Activated CD8-positive, alpha-beta memory T cell treated with anti-CD3 and anti-CD28 coated beads, Interleukin-2, amount 10 ng/mL, durations not matched to agents 7 days and 5 days (primary cell): ENCODE data around the gene ATP5F1C. TPM values are rescaled to one million over a fixed set of nuclear protein-coding genes. Genes with fewer than 3 reads are reported as not detected.

Experiments used
- ATAC-seq: fragments of 150-1000 bp; cut with Tn5 transposase; one replicate; pipeline ENCODE4 v1.10.0; 2021; ENCODE audit warnings: moderate library complexity
- CTCF ChIA-PET: fragments of 350-600 bp; sonication (Branson Sonifier 250); formaldehyde crosslinking; loops from one replicate; lab custom pipeline; 2021; ENCODE audit warnings: antibody characterized with exemption; lab: Charles Lee
- DNase-seq: peaks from one replicate; pipeline ENCODE4 v3.0.0-alpha.2; 2020
- H3K27ac Mint-ChIP-seq: one replicate; pipeline ENCODE4 v1.8.0; 2021; ENCODE audit warnings: mild to moderate bottlenecking, mixed read lengths
- H3K27me3 Mint-ChIP-seq: one replicate; pipeline ENCODE4 v1.8.0; 2021; ENCODE audit warnings: mixed read lengths
- H3K36me3 Mint-ChIP-seq: one replicate; pipeline ENCODE4 v1.8.0; 2021; ENCODE audit warnings: mild to moderate bottlenecking, mixed read lengths
- H3K4me1 Mint-ChIP-seq: one replicate; pipeline ENCODE4 v1.8.0; 2021; ENCODE audit warnings: mixed read lengths
- H3K4me3 Mint-ChIP-seq: one replicate; pipeline ENCODE4 v1.8.0; 2021; ENCODE audit warnings: mild to moderate bottlenecking, moderate library complexity, mixed read lengths
- H3K9me3 Mint-ChIP-seq: one replicate; pipeline ENCODE4 v1.8.0; 2022; ENCODE audit warnings: low read depth, mixed read lengths
- total RNA-seq, 2 experiments: library from RNA; stranded (reverse); gene quantifications; one replicate each; pipeline ENCODE4 v1.2.3, GENCODE V29; 2021

Gene ATP5F1C
- total RNA-seq, 2 experiments from 2014 or later, result 285 to 287 TPM

- H3K4me1 Mint-ChIP-seq, result peaks cover 7% of the 10 kb centered on the region
- H3K27ac Mint-ChIP-seq, result no peak overlapping the region
- H3K27me3 Mint-ChIP-seq, result no peaks in the 10 kb centered on the region
- H3K9me3 Mint-ChIP-seq, result no peaks in the 10 kb centered on the region
- ATAC-seq (no peak), DNase-seq (no peak)
- CTCF ChIA-PET, result no interaction called here
- peaks cover 24% of the 10 kb centered on the region for H3K36me3 Mint-ChIP-seq
- no peak overlapping the region for H3K4me3 Mint-ChIP-seq
Observed at GRCh38 chr10:7829289-7829834, 41.4 kb downstream of the ATP5F1C start.

DNA sequence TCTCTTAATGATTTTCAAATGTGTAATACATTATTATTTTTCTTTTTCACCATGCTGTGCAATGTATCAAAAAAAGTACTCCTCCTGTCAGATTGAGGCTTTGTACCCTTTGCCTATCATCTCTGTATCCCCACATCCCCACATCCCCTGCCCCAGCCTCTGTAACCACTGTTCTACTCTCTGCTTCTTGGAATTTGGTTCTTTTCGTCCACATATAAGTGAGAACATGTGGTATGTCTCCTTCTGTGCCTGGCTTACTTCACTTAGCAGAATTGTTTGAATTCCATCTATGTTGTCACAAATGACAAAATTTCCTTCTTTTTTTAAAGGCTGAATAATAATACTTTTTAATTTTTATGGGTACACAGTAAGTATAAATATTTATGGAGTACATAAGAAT, 44.1 kb downstream of the ATP5F1C start:
- ATAC-seq, result no peak
- CTCF ChIA-PET, result interaction anchor here (1.0 kb wide), 1 partner anchor 9 kb away, joined by 3 read pairs; no protein-coding TSS in a partner anchor
- H3K27ac Mint-ChIP-seq, result no peak overlapping the region

DNA sequence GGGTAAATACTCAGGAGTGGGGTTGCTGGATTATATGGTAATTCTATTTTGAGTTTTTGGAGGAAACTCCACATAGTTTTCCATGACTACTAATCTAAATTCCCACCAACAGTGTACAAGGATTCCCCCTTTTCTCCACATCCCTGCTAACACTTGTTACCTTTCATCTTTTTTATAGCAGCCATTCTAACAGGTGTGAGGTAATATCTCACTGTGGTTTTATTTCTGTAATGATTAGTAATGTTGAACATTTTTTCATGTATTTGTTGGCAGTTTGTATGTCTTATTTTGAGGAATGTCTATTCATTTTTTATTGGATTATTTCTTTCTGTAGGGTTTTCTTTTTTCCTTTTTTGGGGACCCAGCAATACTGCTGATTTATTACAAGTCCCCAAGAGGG, 45.2 kb downstream of the ATP5F1C start:
- DNase-seq (no peak), ATAC-seq (no peak)
- peaks cover 7% of the 10 kb centered on the region for H3K4me1 Mint-ChIP-seq

More for the DNA sequence above, 44.1 kb downstream of the ATP5F1C start:
- Mint-ChIP-seq H3K4me3 (no peak overlapping the region), H3K36me3 (peaks cover 27% of the 10 kb centered on the region), H3K9me3 (no peaks in the 10 kb centered on the region), H3K4me1 (peaks cover 7% of the 10 kb centered on the region), H3K27me3 (no peaks in the 10 kb centered on the region)
- DNase-seq, result no peak

GRCh38 chr10:7834262-7834661, 46.3 kb downstream of the ATP5F1C start:
- peaks cover 29% of the 10 kb centered on the region for H3K36me3 Mint-ChIP-seq
- peaks cover 7% of the 10 kb centered on the region for H3K4me1 Mint-ChIP-seq

More for the DNA sequence above, 45.2 kb downstream of the ATP5F1C start:
- no peak overlapping the region for H3K4me3 Mint-ChIP-seq
- H3K9me3 Mint-ChIP-seq, result no peaks in the 10 kb centered on the region
- no peak overlapping the region for H3K27ac Mint-ChIP-seq
- CTCF ChIA-PET, result interaction anchor here (1.0 kb wide), 1 partner anchor 8 kb away, joined by 3 read pairs; no protein-coding TSS in a partner anchor
- peaks cover 27% of the 10 kb centered on the region for H3K36me3 Mint-ChIP-seq
- H3K27me3 Mint-ChIP-seq, result no peaks in the 10 kb centered on the region

DNA sequence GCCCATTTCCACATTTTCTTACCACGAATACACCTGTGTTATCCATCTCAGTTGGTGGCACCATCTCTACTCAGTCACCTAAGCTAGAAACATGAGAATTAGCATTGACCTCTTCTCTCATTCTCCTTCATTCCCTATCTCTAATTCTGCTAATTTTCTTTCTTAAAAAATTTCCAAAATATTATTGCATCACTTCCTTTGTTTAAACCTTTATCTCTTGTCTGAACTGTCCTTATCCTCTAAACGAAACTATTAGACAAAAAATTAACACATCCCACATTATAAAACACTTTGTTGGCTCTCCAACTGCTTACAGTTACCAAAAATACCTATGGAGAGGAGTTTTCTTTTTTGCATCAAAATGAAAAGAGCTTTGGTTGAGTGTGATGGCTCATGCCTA, 48.6 kb downstream of the ATP5F1C start:
- Mint-ChIP-seq H3K27me3 (no peaks in the 10 kb centered on the region), H3K9me3 (no peaks in the 10 kb centered on the region), H3K4me3 (no peak overlapping the region), H3K36me3 (peaks cover 32% of the 10 kb centered on the region), H3K27ac (no peak overlapping the region), H3K4me1 (peaks cover 7% of the 10 kb centered on the region)
- no peak for DNase-seq
- ATAC-seq, result no peak
- CTCF ChIA-PET, result no interaction called here

More at GRCh38 chr10:7834262-7834661, 46.3 kb downstream of the ATP5F1C start:
- ATAC-seq (no peak), DNase-seq (no peak)
- no peak overlapping the region for H3K4me3 Mint-ChIP-seq
- no peak overlapping the region for H3K27ac Mint-ChIP-seq
- no peaks in the 10 kb centered on the region for H3K9me3 Mint-ChIP-seq
- H3K27me3 Mint-ChIP-seq, result no peaks in the 10 kb centered on the region
- CTCF ChIA-PET, result no interaction called here

- H3K27ac Mint-ChIP-seq, result no peak overlapping the region
- H3K27me3 Mint-ChIP-seq, result no peaks in the 10 kb centered on the region
- H3K4me3 Mint-ChIP-seq, result no peak overlapping the region
- peaks cover 2% of the 10 kb centered on the region for H3K36me3 Mint-ChIP-seq
- no peak for DNase-seq
- no peaks in the 10 kb centered on the region for H3K4me1 Mint-ChIP-seq
- CTCF ChIA-PET, result no interaction called here
- no peaks in the 10 kb centered on the region for H3K9me3 Mint-ChIP-seq
- ATAC-seq, result no peak
Observed at GRCh38 chr10:7846591-7846990, 58.6 kb downstream of the ATP5F1C start.

GRCh38 chr10:7853226-7853842, 65.4 kb downstream of the ATP5F1C start:
- CTCF ChIA-PET, result no interaction called here
- ATAC-seq, result no peak
- Mint-ChIP-seq H3K9me3 (no peaks in the 10 kb centered on the region), H3K36me3 (peaks cover 8% of the 10 kb centered on the region), H3K27me3 (no peaks in the 10 kb centered on the region), H3K4me3 (no peak overlapping the region), H3K4me1 (peaks cover 3% of the 10 kb centered on the region), H3K27ac (no peak overlapping the region)
- no peak for DNase-seq

GRCh38 chr10:7853890-7854289, 65.9 kb downstream of the ATP5F1C start:
- Mint-ChIP-seq H3K27me3 (no peaks in the 10 kb centered on the region), H3K4me1 (peaks cover 3% of the 10 kb centered on the region), H3K9me3 (no peaks in the 10 kb centered on the region), H3K27ac (no peak overlapping the region), H3K4me3 (no peak overlapping the region), H3K36me3 (peaks cover 8% of the 10 kb centered on the region)
- ATAC-seq (no peak), DNase-seq (no peak)
- CTCF ChIA-PET, result no interaction called here

DNA sequence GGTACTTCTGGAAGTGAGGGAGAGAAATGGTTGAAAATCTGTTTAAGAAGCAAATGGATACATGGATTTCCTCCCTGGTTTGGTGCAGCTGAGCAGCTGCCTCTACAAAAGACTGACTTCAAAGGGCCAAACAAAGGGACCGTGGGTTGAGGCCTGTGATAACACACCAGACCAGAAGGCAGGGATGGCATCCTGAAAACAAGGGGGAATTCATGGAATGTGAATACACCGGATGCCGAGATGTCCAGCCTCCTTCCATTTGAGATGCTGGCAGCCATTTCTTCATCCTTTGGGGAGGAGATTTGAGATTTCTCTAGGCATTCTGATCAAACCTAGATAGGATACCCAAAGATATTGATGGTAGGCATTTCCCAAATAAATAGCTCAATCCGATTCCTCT, 67.2 kb downstream of the ATP5F1C start:
- Mint-ChIP-seq H3K4me1 (peaks cover 3% of the 10 kb centered on the region), H3K4me3 (no peak overlapping the region), H3K27me3 (no peaks in the 10 kb centered on the region), H3K36me3 (peaks cover 8% of the 10 kb centered on the region), H3K27ac (no peak overlapping the region), H3K9me3 (no peaks in the 10 kb centered on the region)
- ATAC-seq (no peak), DNase-seq (no peak)
- CTCF ChIA-PET, result no interaction called here

- peaks cover 3% of the 10 kb centered on the region for H3K4me1 Mint-ChIP-seq
- DNase-seq (no peak), ATAC-seq (no peak)
- no peak overlapping the region for H3K4me3 Mint-ChIP-seq
- H3K9me3 Mint-ChIP-seq, result peaks cover 4% of the 10 kb centered on the region
- H3K27ac Mint-ChIP-seq, result no peak overlapping the region
- CTCF ChIA-PET, result no interaction called here
- no peaks in the 10 kb centered on the region for H3K27me3 Mint-ChIP-seq
- peaks cover 11% of the 10 kb centered on the region for H3K36me3 Mint-ChIP-seq
Observed at GRCh38 chr10:7856678-7857077, 68.7 kb downstream of the ATP5F1C start.

GRCh38 chr10:7857262-7857661, 69.3 kb downstream of the ATP5F1C start:
- CTCF ChIA-PET, result interaction anchor here (0.7 to 1.1 kb wide), 2 partner anchors 9 to 356 kb away, joined by 3 to 4 read pairs; no protein-coding TSS in a partner anchor
- Mint-ChIP-seq H3K4me1 (peaks cover 3% of the 10 kb centered on the region), H3K27ac (no peak overlapping the region)

More at GRCh38 chr10:7857262-7857661, 69.3 kb downstream of the ATP5F1C start:
- peaks cover 14% of the 10 kb centered on the region for H3K36me3 Mint-ChIP-seq
- no peaks in the 10 kb centered on the region for H3K27me3 Mint-ChIP-seq
- ATAC-seq (no peak), DNase-seq (no peak)
- peaks cover 10% of the 10 kb centered on the region for H3K9me3 Mint-ChIP-seq
- H3K4me3 Mint-ChIP-seq, result no peak overlapping the region

Other genes starting within 250 kb of the ATP5F1C start
- not detected for gene ITIH5, start 121.2 kb upstream of the ATP5F1C start, total RNA-seq
- gene ITIH2, start 84.9 kb upstream of the ATP5F1C start, total RNA-seq, result not detected
- 10 to 100 TPM; 12.9 to 15.0 TPM for gene KIN, start 184 bp upstream of the ATP5F1C start, total RNA-seq
- gene TAF3, start 30.3 kb downstream of the ATP5F1C start, total RNA-seq, result 10 to 100 TPM; 15.6 to 15.8 TPM